Testis (tissue), 3 donors: ENCODE data around the gene MBNL2. TPM values are rescaled to one million over a fixed set of nuclear protein-coding genes. Genes with fewer than 3 reads are reported as not detected.

Source experiments
- DNase-seq: peaks from one replicate; pipeline ENCODE4 v3.0.0-alpha.2; 2019
- H3K27ac ChIP-seq, 2 donors: fragments of 200-600 bp; sonication (generic); one replicate each; pipeline ENCODE4 v1.5.1; 2019
- H3K27me3 ChIP-seq: fragments of 200-600 bp; sonication (generic); one replicate; pipeline ENCODE4 v1.5.1; 2019
- H3K36me3 ChIP-seq: fragments of 200-600 bp; sonication (generic); one replicate; pipeline ENCODE4 v1.5.1; 2017; ENCODE audit warnings: low read depth; ENCODE audit errors: missing control alignments
- H3K4me1 ChIP-seq: fragments of 200-600 bp; sonication (generic); one replicate; pipeline ENCODE4 v1.5.1; 2019
- H3K4me3 ChIP-seq, 2 donors: fragments of 200-600 bp; sonication (generic); one replicate each; pipeline ENCODE4 v1.5.1; 2017 to 2019
- H3K9me3 ChIP-seq: fragments of 200-600 bp; sonication (generic); one replicate; pipeline ENCODE4 v1.5.1; 2017
- CTCF ChIP-seq, 3 experiments: fragments of 450-650 bp in 2 of 3; fragments of 200-600 bp in 1 of 3; sonication (generic) in 1 of 3; IDR thresholded peaks; one replicate each; pipeline ENCODE4 v1.5.1; 2016 to 2019; ENCODE audit warnings: antibody characterized with exemption in 3 of 3, mild to moderate bottlenecking in 2 of 3, moderate library complexity in 1 of 3
- POLR2A ChIP-seq: fragments of 450-650 bp; IDR thresholded peaks from one replicate; pipeline ENCODE4 v1.6.1; 2017; ENCODE audit warnings: antibody characterized with exemption, mild to moderate bottlenecking, moderate library complexity
- WGBS, 2 donors: methylation state at CpG; one replicate each; pipeline ENCODE4 v1.1.5; 2018; 5-methylcytosine and 5-hydroxymethylcytosine counted together
- intact Hi-C: fragments of 100-400 bp; cut with DNase I; formaldehyde crosslinking; loops from one replicate; pipeline ENCODE4 v1.15.1; 2023; ENCODE audit warnings: low total_unique reads
- polyA plus RNA-seq: library from polyadenylated mRNA; stranded (reverse); fragments of 350-450 nt; fragmentation: Illumina TruSeq; extraction: RNeasy Lipid Tissue Mini Kit (QIAGEN cat#74804); gene quantifications from one replicate; pipeline ENCODE4 v1.2.3, GENCODE V29; 2014; ENCODE audit warnings: low read depth, low replicate concordance; ENCODE audit not compliant: insufficient read depth
- small RNA-seq, 2 donors: library from RNA; depleted of rRNA; stranded (forward); fragments of <200 nt; gene quantifications; one replicate each; pipeline ENCODE3, GENCODE V24; 2016
- total RNA-seq, 2 donors: library from RNA; depleted of rRNA; stranded (reverse); fragments of >200 nt; gene quantifications; one replicate each; pipeline ENCODE4 v1.2.3, GENCODE V29; 2016

The MBNL2 gene
- total and polyA plus RNA-seq, 3 donors from 2014 or later: 21.5 to 83.0 (median 69.4) TPM

DNA sequence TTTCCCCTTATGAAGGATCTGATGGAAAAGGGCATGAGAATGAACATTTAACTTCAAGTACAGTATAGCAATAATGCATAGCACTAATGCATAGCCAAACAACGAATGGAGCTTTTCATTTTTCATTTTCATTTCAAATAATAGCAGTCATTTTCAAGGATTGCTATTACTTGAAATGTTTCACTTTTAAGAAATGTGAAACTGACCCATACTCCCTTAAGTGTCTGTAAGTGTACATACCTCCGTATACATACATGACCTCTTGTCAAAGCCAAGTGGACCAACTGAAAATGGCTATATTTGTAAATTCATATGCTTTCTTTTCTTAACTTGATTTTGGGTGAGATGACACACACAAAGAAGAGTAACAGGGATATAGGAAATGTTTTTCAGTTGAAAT lies 215.6 kb downstream of the MBNL2 start:
- Histone ChIP-seq H3K27ac (no peak overlapping the region), H3K4me3 (no peak overlapping the region), H3K9me3 (no peaks in the 10 kb centered on the region), H3K4me1 (no peaks in the 10 kb centered on the region), H3K36me3 (no peaks in the 10 kb centered on the region), H3K27me3 (no peaks in the 10 kb centered on the region)
- WGBS, 2 donors: 81 to 89% methylated on average over 2 of the region's 2 CpGs
- intact Hi-C loops: loop anchor here (10.0 kb wide), 1 partner anchor 323 kb away; no protein-coding TSS in a partner anchor
- DNase-seq: no peak
- TF ChIP-seq POLR2A (no peak), CTCF (IDR thresholded peaks at IDR 0.05) (no peak)

GRCh38 chr13:97438856-97439595 lies 216.9 kb downstream of the MBNL2 start:
- 75 to 85% methylated on average over 3 of the region's 3 CpGs for WGBS, 2 donors
- Histone ChIP-seq H3K36me3 (no peaks in the 10 kb centered on the region), H3K27ac (no peak overlapping the region), H3K4me3 (no peak overlapping the region), H3K4me1 (no peaks in the 10 kb centered on the region), H3K27me3 (no peaks in the 10 kb centered on the region), H3K9me3 (no peaks in the 10 kb centered on the region)
- intact Hi-C loops: loop anchor here (10.0 kb wide), 1 partner anchor 324 kb away; no protein-coding TSS in a partner anchor
- no peak for DNase-seq
- TF ChIP-seq CTCF (IDR thresholded peaks at IDR 0.05) (no peak), POLR2A (no peak)

GRCh38 chr13:97440598-97441170 lies 218.6 kb downstream of the MBNL2 start:
- Histone ChIP-seq H3K27me3 (no peaks in the 10 kb centered on the region), H3K36me3 (no peaks in the 10 kb centered on the region), H3K4me1 (no peaks in the 10 kb centered on the region), H3K27ac (no peak overlapping the region), H3K9me3 (no peaks in the 10 kb centered on the region), H3K4me3 (no peak overlapping the region)
- no peak for TF ChIP-seq CTCF (IDR thresholded peaks at IDR 0.05)
- no peak for TF ChIP-seq POLR2A
- intact Hi-C loops: no loop called here
- no peak for DNase-seq
- WGBS, 2 donors: 68 to 73% methylated on average over 2 of the region's 2 CpGs

DNA sequence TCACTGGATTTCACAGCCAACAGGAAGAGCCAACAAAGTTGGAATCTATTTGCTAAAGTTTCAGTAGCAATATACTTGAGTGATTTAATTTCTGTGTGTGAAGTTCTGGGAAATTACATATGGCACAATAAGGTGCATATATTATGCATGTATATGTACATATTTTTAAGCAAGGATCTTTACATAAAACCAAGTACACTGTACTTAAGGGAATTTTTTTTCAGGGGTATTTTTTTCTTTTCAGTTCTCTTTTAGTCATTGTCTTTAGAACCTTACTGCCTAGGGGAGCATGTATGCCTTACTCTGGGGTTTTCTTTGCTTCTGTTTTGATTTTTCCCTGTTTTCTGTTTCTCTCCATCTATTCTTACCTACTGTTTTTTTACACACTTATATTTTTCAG lies 219.2 kb downstream of the MBNL2 start:
- Histone ChIP-seq H3K9me3 (no peaks in the 10 kb centered on the region), H3K4me1 (no peaks in the 10 kb centered on the region), H3K27me3 (no peaks in the 10 kb centered on the region), H3K27ac (no peak overlapping the region), H3K36me3 (no peaks in the 10 kb centered on the region), H3K4me3 (no peak overlapping the region)
- DNase-seq: no peak
- intact Hi-C loops: no loop called here
- TF ChIP-seq POLR2A (no peak), CTCF (IDR thresholded peaks at IDR 0.05) (no peak)

Small RNA genes lying within 50 kb of the gene (small RNA-seq; reads per million reads assigned to genes)
- gene AL442067.1: 0 reads per million in 2 donors
- 0 reads per million in 2 donors for gene RNA5SP37

Other genes with a start within 250 kb of the MBNL2 start
- gene OXGR1, start 227.9 kb upstream of the MBNL2 start, total RNA-seq: under 1 TPM in 1 of 2 donors, not detected in 1; 0.43 TPM
- gene OXGR1, start 227.9 kb upstream of the MBNL2 start, polyA plus RNA-seq: 0.13 TPM
- gene RAP2A, start 211.8 kb downstream of the MBNL2 start, total RNA-seq: 10 to 100 TPM; 10.6 to 11.5 TPM
- 9.1 TPM for gene RAP2A, start 211.8 kb downstream of the MBNL2 start, polyA plus RNA-seq